Activated CD8-positive, alpha-beta T cell treated with anti-CD3 and anti-CD28 coated beads for 36 hours (primary cell): ENCODE results near the gene PTCD1. TPM values are rescaled to one million over a fixed set of nuclear protein-coding genes. Genes with fewer than 3 reads are reported as not detected.
"Not testable (repeated sequence)": the region's sequence is repeated elsewhere in the genome, so short reads cannot be mapped to it uniquely, and the experiment has no call there.

ENCODE experiments used
- ATAC-seq: fragments of 200-7000 bp; cut with Tn5 transposase; one replicate; pipeline ENCODE4 v1.10.0; 2021; ENCODE audit warnings: mild to moderate bottlenecking, moderate library complexity
- CTCF ChIA-PET: fragments of 350-600 bp; sonication (Branson Sonifier 250); formaldehyde crosslinking; loops from one replicate; lab custom pipeline; 2021; ENCODE audit warnings: antibody characterized with exemption; lab: Charles Lee
- POLR2A ChIA-PET: fragments of 350-600 bp; sonication (Branson Sonifier 250); formaldehyde crosslinking; loops from one replicate; lab custom pipeline; 2021; ENCODE audit warnings: antibody characterized with exemption; lab: Charles Lee
- DNase-seq: peaks from one replicate; pipeline ENCODE4 v3.0.0-alpha.2; 2020
- H3K27ac Mint-ChIP-seq: one replicate; pipeline ENCODE4 v1.8.0; 2021; ENCODE audit warnings: mild to moderate bottlenecking, mixed read lengths
- H3K27me3 Mint-ChIP-seq: one replicate; pipeline ENCODE4 v1.8.0; 2021; ENCODE audit warnings: mixed read lengths
- H3K36me3 Mint-ChIP-seq: one replicate; pipeline ENCODE4 v1.8.0; 2021; ENCODE audit warnings: low read depth, mixed read lengths
- H3K4me1 Mint-ChIP-seq: one replicate; pipeline ENCODE4 v1.8.0; 2021; ENCODE audit warnings: low read depth, mixed read lengths
- H3K4me3 Mint-ChIP-seq: one replicate; pipeline ENCODE4 v1.8.0; 2021; ENCODE audit warnings: mild to moderate bottlenecking, moderate library complexity, mixed read lengths
- H3K9me3 Mint-ChIP-seq: one replicate; pipeline ENCODE4 v1.8.0; 2021; ENCODE audit warnings: mixed read lengths
- CTCF ChIP-seq: fragments of 200-600 bp; IDR thresholded peaks from one replicate; pipeline ENCODE4 v1.8.0; 2022; ENCODE audit warnings: antibody characterized with exemption, mild to moderate bottlenecking
- intact Hi-C: fragments of 100-400 bp; cut with micrococcal nuclease; formaldehyde crosslinking; loops from one replicate; pipeline ENCODE4 v1.10.0; 2022
- total RNA-seq, 2 experiments: library from RNA; stranded (reverse); gene quantifications; one replicate each; pipeline ENCODE4 v1.2.3, GENCODE V29; 2021

PTCD1 gene
- total RNA-seq, 2 experiments from 2014 or later, result 7.2 to 8.2 TPM

GRCh38 chr7:99433158-99433557 is 5.4 kb downstream of the PTCD1 start:
- ChIA-PET CTCF (interaction anchor here (1.1 kb wide), 1 partner anchor 17 kb away, joined by 3 read pairs; no protein-coding TSS in a partner anchor), POLR2A (interaction anchor here (1.0 to 1.2 kb wide), 3 partner anchors 11 to 24 kb away, joined by 3 to 4 read pairs (median 4); partner anchors contain the start of gene BUD31)
- ATAC-seq (no peak), DNase-seq (no peak)
- peaks cover 3% of the 10 kb centered on the region for H3K4me1 Mint-ChIP-seq
- H3K36me3 Mint-ChIP-seq, result peaks cover 17% of the 10 kb centered on the region
- intact Hi-C loops, result no loop called here
- no peak for TF ChIP-seq CTCF
- H3K27ac Mint-ChIP-seq, result no peak overlapping the region
- no peak overlapping the region for H3K4me3 Mint-ChIP-seq
- H3K27me3 Mint-ChIP-seq, result no peaks in the 10 kb centered on the region
- H3K9me3 Mint-ChIP-seq, result no peaks in the 10 kb centered on the region

GRCh38 chr7:99431756-99432540 is 6.7 kb downstream of the PTCD1 start:
- peaks cover 20% of the 10 kb centered on the region for H3K36me3 Mint-ChIP-seq
- H3K4me3 Mint-ChIP-seq, H3K27me3 Mint-ChIP-seq, POLR2A ChIA-PET, intact Hi-C loops, H3K9me3 Mint-ChIP-seq, DNase-seq, ATAC-seq, H3K27ac Mint-ChIP-seq, H3K4me1 Mint-ChIP-seq: not testable (repeated sequence)
- CTCF ChIA-PET, result interaction anchor here (0.5 kb wide), 1 partner anchor 536 kb away, joined by 3 read pairs; no protein-coding TSS in a partner anchor

- Mint-ChIP-seq H3K4me3 (no peak overlapping the region), H3K36me3 (peaks cover 21% of the 10 kb centered on the region), H3K27ac (no peak overlapping the region), H3K9me3 (no peaks in the 10 kb centered on the region), H3K4me1 (no peaks in the 10 kb centered on the region), H3K27me3 (no peaks in the 10 kb centered on the region)
- intact Hi-C loops, result no loop called here
- POLR2A ChIA-PET, result interaction anchor here (1.0 to 1.5 kb wide), 4 partner anchors 8 to 36 kb away, joined by 3 to 7 read pairs (median 3); partner anchors contain the start of genes BUD31 and PDAP1
- ATAC-seq (no peak), DNase-seq (no peak)
- CTCF ChIA-PET, result no interaction called here
- no peak for TF ChIP-seq CTCF
Measured at GRCh38 chr7:99429756-99430155, 8.8 kb downstream of the PTCD1 start.

GRCh38 chr7:99428972-99429566 is 9.5 kb downstream of the PTCD1 start:
- H3K4me3 Mint-ChIP-seq, result no peak overlapping the region
- peaks cover 21% of the 10 kb centered on the region for H3K36me3 Mint-ChIP-seq
- H3K27me3 Mint-ChIP-seq, result no peaks in the 10 kb centered on the region
- peak; percentile 64 for ATAC-seq
- POLR2A ChIA-PET, result interaction anchor here (1.0 kb wide), 2 partner anchors 9 to 36 kb away, joined by 3 read pairs; no protein-coding TSS in a partner anchor
- intact Hi-C loops, result no loop called here
- H3K9me3 Mint-ChIP-seq, result no peaks in the 10 kb centered on the region
- no peak for TF ChIP-seq CTCF
- CTCF ChIA-PET, result no interaction called here
- peak; percentile 16 for DNase-seq
- no peaks in the 10 kb centered on the region for H3K4me1 Mint-ChIP-seq
- H3K27ac Mint-ChIP-seq, result peak overlapping the region; percentile 20

GRCh38 chr7:99424932-99425730 is 13.5 kb downstream of the PTCD1 start:
- H3K4me1 Mint-ChIP-seq, result no peaks in the 10 kb centered on the region
- H3K36me3 Mint-ChIP-seq, result peaks cover 22% of the 10 kb centered on the region
- DNase-seq (no peak), ATAC-seq (no peak)
- H3K27ac Mint-ChIP-seq, result no peak overlapping the region
- TF ChIP-seq CTCF, result no peak
- intact Hi-C loops, result no loop called here
- H3K4me3 Mint-ChIP-seq, result no peak overlapping the region
- H3K9me3 Mint-ChIP-seq, result no peaks in the 10 kb centered on the region
- POLR2A ChIA-PET, result interaction anchor here (1.1 kb wide), 1 partner anchor 13 kb away, joined by 3 read pairs; the partner anchor contains the start of genes CPSF4 and PTCD1
- H3K27me3 Mint-ChIP-seq, result no peaks in the 10 kb centered on the region
- CTCF ChIA-PET, result no interaction called here
